Esophagus muscularis mucosa (tissue), 4 donors: ENCODE measurements around the gene BTG2. TPM values are rescaled to one million over a fixed set of nuclear protein-coding genes. Genes with fewer than 3 reads are reported as not detected.
A peak's percentile ranks its signal among the peaks of the same experiment; 100 is the strongest.

Source experiments
- DNase-seq: peaks from one replicate; pipeline ENCODE4 v3.0.0-alpha.2; 2017; ENCODE audit errors: extremely low spot score
- H3K27ac ChIP-seq, 4 donors: fragments of 200-600 bp; sonication (generic); replicated peaks in 1 of 4; 1 replicate in 3 of 4; 2 replicates in 1 of 4; pipeline ENCODE4 v1.5.1; 2016 to 2019; ENCODE audit warnings: mild to moderate bottlenecking in 1 of 4
- H3K27me3 ChIP-seq, 4 donors: fragments of 200-600 bp; sonication (generic); one replicate each; pipeline versions ENCODE4 v1.5.1 to v1.6.0; 2016 to 2019
- H3K36me3 ChIP-seq, 4 donors: fragments of 200-600 bp; sonication (generic); one replicate each; pipeline ENCODE4 v1.5.1; 2016 to 2019
- H3K4me1 ChIP-seq, 4 donors: fragments of 200-600 bp; sonication (generic); one replicate each; pipeline ENCODE4 v1.5.1; 2016 to 2019
- H3K4me3 ChIP-seq, 4 donors: fragments of 200-600 bp; sonication (generic); 1 replicate in 2 of 4; 2 replicates in 2 of 4; pipeline ENCODE4 v1.5.1; 2016 to 2019; ENCODE audit warnings: mild to moderate bottlenecking in 4 of 4, moderate library complexity in 1 of 4
- H3K9me3 ChIP-seq, 4 donors: fragments of 200-600 bp; sonication (generic); 1 replicate in 3 of 4; 2 replicates in 1 of 4; pipeline ENCODE4 v1.5.1; 2016 to 2019
- EP300 ChIP-seq: sonication (generic); formaldehyde crosslinking; IDR thresholded peaks from one replicate; pipeline ENCODE4 v1.6.1; 2017; ENCODE audit warnings: antibody characterized with exemption
- POLR2A ChIP-seq: fragments of 450-650 bp; IDR thresholded peaks from one replicate; pipeline ENCODE4 v1.6.1; 2017; ENCODE audit warnings: antibody characterized with exemption, moderate library complexity, mild to moderate bottlenecking, low read depth
- POLR2AphosphoS5 ChIP-seq, 2 donors: sonication (generic); formaldehyde crosslinking; IDR thresholded peaks; one replicate each; pipeline ENCODE4 v1.6.1; 2017; ENCODE audit warnings: antibody characterized with exemption in 2 of 2
- WGBS: methylation state at CpG from one replicate; pipeline ENCODE4 v1.1.5; 2018; 5-methylcytosine and 5-hydroxymethylcytosine counted together
- intact Hi-C: fragments of 100-400 bp; cut with DNase I; formaldehyde crosslinking; loops from one replicate; pipeline ENCODE4 v1.15.1; 2023
- total RNA-seq, 4 donors: library from RNA; depleted of rRNA; stranded (reverse); fragments of >200 nt; gene quantifications; one replicate each; pipeline versions ENCODE4 v1.1.0 to v1.2.1, GENCODE V29; 2016
- TF ChIP-seq, protein P1 (sequence below), 3 experiments: fragments of 200-600 bp in 2 of 3; fragments of 450-650 bp in 1 of 3; sonication (generic) in 2 of 3; IDR thresholded peaks; one replicate each; pipeline ENCODE4 v1.5.1; 2017 to 2019; ENCODE audit warnings: antibody characterized with exemption in 3 of 3, mild to moderate bottlenecking in 2 of 3, moderate library complexity in 1 of 3

BTG2 gene
- total RNA-seq, 4 donors from 2014 or later = 67.7 to 656 (median 159) TPM

DNA sequence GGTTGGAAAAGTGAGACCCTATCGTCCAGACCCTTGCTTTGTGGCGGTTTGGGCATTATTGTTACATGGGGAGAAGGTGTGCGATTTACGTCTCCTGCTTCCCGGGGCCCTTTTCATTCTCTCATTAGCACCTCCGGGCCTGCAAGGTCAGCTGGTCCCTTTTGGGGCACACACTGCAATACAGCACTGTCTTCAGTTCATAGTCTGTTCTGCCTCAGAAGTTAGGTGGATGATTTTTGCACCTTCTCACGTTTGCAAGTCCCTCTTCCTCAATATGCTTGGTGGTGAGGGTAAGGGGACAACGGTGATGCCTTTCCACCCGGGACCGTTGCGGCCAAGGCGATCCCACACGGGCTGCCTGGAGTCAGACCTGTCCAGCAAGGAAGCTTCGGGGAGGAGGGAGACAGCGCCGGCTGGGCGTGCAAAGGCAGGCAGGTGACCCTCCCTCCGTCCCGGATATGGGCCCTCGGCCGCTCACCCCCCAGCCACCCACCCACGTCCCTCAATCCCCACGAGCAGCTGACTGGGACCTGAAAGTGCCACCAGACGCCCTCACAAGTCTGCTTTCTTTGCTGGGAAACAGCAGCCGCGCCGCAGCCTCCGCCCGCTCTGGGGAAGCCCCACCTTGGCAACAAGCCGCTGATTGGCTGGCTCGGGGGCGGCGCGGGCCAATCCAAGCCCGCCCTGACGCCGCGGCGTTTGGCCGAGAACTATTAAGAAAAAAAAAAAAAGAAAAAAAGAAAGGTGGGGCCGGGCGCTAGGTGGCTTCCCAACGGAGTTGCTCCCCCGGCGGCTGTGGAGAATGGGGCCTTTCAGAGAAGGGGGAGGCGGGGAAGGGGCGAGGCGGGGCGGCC lies 21.7 kb downstream of the BTG2 start:
- intact Hi-C loops = no loop called here
- H3K36me3 ChIP-seq = no peaks in the 10 kb centered on the region
- peak; percentile 97 for DNase-seq
- H3K27ac ChIP-seq = peak overlapping the region; percentile 92 to 95 (median 94)
- no peaks in the 10 kb centered on the region for H3K27me3 ChIP-seq
- H3K9me3 ChIP-seq = no peaks in the 10 kb centered on the region
- peak overlapping the region; percentile 59 to 66 (median 60) for H3K4me3 ChIP-seq
- TF ChIP-seq EP300 = no peak
- peak; percentile 91 to 96 for TF ChIP-seq POLR2AphosphoS5 (IDR thresholded peaks at IDR 0.05)
- WGBS = 7% methylated on average over 41 of the region's 49 CpGs
- peaks cover 53 to 69% (median 62%) of the 10 kb centered on the region in 4 donors for H3K4me1 ChIP-seq

DNA sequence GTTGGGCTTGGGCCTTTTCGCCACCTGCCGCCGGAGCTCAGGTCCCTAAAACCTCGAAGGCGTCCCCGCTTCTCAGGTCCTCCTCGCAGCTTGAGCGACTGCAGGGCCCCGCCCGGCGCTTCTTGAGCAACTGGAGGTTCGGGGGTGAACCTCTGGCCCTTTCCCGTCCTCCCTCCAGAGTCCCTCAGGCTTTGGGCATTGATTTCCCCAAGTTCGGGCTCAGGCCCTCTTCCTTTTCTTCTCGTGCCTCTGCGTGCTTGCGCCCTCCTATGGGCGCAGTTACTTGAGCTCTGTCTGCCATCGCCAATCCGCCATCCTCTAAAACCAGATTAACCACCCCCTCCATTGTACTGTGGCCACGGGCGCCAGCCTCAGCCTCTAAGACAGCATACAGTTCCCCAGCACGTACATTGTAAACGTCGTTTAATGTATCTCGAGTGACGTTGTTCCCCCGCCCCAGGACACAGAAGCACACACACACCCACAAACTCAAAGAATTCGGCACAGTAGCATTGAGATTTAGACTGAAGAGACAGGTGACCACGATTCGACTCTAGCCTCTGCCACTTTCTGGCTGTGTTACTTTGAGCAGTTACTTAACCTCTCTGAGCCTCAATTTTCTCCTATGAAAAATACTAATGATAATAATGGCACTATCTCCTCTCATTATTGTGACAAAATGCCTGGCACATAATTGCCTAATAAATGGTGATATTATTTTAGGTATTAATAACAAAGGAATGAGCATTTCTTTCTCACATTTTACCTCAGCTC lies 22.6 kb downstream of the BTG2 start:
- peaks cover 50 to 61% (median 55%) of the 10 kb centered on the region in 4 donors for H3K4me1 ChIP-seq
- no peak for DNase-seq
- TF ChIP-seq POLR2A (no peak), EP300 (no peak), POLR2AphosphoS5 (IDR thresholded peaks at IDR 0.05) (no peak)
- TF ChIP-seq, protein P1, sequence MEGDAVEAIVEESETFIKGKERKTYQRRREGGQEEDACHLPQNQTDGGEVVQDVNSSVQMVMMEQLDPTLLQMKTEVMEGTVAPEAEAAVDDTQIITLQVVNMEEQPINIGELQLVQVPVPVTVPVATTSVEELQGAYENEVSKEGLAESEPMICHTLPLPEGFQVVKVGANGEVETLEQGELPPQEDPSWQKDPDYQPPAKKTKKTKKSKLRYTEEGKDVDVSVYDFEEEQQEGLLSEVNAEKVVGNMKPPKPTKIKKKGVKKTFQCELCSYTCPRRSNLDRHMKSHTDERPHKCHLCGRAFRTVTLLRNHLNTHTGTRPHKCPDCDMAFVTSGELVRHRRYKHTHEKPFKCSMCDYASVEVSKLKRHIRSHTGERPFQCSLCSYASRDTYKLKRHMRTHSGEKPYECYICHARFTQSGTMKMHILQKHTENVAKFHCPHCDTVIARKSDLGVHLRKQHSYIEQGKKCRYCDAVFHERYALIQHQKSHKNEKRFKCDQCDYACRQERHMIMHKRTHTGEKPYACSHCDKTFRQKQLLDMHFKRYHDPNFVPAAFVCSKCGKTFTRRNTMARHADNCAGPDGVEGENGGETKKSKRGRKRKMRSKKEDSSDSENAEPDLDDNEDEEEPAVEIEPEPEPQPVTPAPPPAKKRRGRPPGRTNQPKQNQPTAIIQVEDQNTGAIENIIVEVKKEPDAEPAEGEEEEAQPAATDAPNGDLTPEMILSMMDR (IDR thresholded peaks at IDR 0.05) = peak; percentile 46 to 52 (median 50)

DNA sequence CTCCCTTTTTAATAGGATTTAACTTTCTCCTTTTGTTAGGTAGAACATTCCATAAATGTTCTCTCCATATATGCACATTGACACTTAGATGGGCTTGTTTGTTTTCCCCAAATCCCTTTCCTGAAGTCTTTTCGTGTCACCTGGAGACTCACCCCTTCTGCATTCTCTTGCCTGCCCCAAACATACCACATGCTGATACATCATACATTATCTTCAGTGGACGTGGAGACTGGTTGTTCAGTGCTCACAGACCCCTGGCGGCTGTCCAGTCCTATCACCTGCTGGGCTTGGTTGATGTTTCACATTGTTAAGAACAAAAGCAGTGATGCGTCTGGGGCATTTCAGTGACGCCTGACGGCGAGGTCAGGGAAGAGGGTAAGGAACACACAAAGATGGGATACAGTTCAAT lies 23.4 kb downstream of the BTG2 start:
- WGBS = 70% methylated on average over 7 of the region's 7 CpGs
- H3K4me1 ChIP-seq = peaks cover 42 to 53% (median 46%) of the 10 kb centered on the region in 4 donors
- H3K9me3 ChIP-seq = no peaks in the 10 kb centered on the region
- H3K4me3 ChIP-seq = no peak overlapping the region
- no peaks in the 10 kb centered on the region for H3K36me3 ChIP-seq
- no peaks in the 10 kb centered on the region for H3K27me3 ChIP-seq
- peak overlapping the region; percentile 92 to 95 (median 94) for H3K27ac ChIP-seq
- no peak for DNase-seq
- intact Hi-C loops = no loop called here
- peak; percentile 47 to 61 for TF ChIP-seq POLR2AphosphoS5 (IDR thresholded peaks at IDR 0.05)
- TF ChIP-seq EP300 = peak; percentile 53
- TF ChIP-seq POLR2A = no peak

More for the DNA sequence above, 22.6 kb downstream of the BTG2 start:
- H3K36me3 ChIP-seq = no peaks in the 10 kb centered on the region
- H3K27ac ChIP-seq = peak overlapping the region; percentile 92 to 95 (median 94)
- H3K4me3 ChIP-seq = peak overlapping the region; percentile 59 to 66 (median 60)
- no peaks in the 10 kb centered on the region for H3K27me3 ChIP-seq
- WGBS = 11% methylated on average over 31 of the region's 31 CpGs
- H3K9me3 ChIP-seq = no peaks in the 10 kb centered on the region
- intact Hi-C loops = no loop called here

DNA sequence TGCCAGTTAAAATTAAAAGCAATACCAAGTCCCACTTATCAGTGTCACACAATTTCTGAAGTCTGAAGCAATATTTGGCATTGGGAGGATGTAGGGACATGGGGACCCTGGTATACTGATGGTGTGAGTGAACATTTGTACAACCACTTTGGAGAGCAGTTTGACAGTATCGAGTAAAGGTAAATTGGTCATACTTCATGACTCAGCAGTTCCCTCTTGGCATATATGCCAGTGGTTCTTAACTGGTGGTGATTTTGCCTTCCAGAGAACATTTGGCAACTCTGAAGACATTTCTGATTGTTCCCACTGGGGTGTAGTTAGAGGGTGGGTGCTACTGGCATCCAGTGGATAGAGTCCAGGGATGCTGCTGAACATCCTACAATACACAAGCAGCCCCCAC lies 25.9 kb downstream of the BTG2 start:
- no peaks in the 10 kb centered on the region for H3K27me3 ChIP-seq
- TF ChIP-seq POLR2AphosphoS5 (IDR thresholded peaks at IDR 0.05) (no peak), EP300 (no peak), POLR2A (no peak)
- TF ChIP-seq, protein P1 (IDR thresholded peaks at IDR 0.05) = no peak
- intact Hi-C loops = no loop called here
- no peak for DNase-seq
- peaks cover 17 to 38% (median 33%) of the 10 kb centered on the region in 4 donors for H3K4me1 ChIP-seq
- no peak overlapping the region for H3K4me3 ChIP-seq
- WGBS = 67% methylated on average over 1 of the region's 1 CpG
- H3K36me3 ChIP-seq = no peaks in the 10 kb centered on the region
- no peak overlapping the region for H3K27ac ChIP-seq
- H3K9me3 ChIP-seq = no peaks in the 10 kb centered on the region

DNA sequence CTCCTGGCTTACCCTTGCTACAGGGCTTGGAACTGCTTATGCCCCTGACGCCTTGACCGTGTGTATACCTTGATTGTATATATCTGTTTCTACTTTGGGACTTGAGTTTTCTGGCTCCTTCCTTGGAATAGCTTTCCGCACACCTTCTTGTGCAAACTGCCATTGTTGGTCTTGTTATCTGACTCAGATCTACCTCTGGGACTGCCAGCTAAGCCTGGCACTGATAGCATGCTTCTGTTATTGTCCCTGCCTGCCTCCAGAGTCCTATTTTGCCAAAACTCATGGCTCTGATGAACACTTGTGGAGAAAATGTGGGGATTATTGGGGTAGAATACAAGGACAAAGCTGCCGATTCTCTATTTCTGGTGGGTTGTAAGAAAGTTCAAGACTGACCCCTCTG lies 30.2 kb downstream of the BTG2 start:
- H3K36me3 ChIP-seq = no peaks in the 10 kb centered on the region
- WGBS = 90% methylated on average over 4 of the region's 4 CpGs
- H3K27me3 ChIP-seq = no peaks in the 10 kb centered on the region
- H3K9me3 ChIP-seq = no peaks in the 10 kb centered on the region
- TF ChIP-seq EP300 (no peak), POLR2A (no peak), POLR2AphosphoS5 (IDR thresholded peaks at IDR 0.05) (no peak)
- TF ChIP-seq, protein P1 (IDR thresholded peaks at IDR 0.05) = no peak
- H3K4me3 ChIP-seq = no peak overlapping the region
- intact Hi-C loops = no loop called here
- H3K27ac ChIP-seq = peak overlapping the region; percentile 49 to 72 (median 66)
- peaks cover 0 to 29% (median 22%) of the 10 kb centered on the region in 4 donors for H3K4me1 ChIP-seq
- no peak for DNase-seq
